Measurements from ENCODE around the gene GCNT2.

Gene GCNT2

DNA sequence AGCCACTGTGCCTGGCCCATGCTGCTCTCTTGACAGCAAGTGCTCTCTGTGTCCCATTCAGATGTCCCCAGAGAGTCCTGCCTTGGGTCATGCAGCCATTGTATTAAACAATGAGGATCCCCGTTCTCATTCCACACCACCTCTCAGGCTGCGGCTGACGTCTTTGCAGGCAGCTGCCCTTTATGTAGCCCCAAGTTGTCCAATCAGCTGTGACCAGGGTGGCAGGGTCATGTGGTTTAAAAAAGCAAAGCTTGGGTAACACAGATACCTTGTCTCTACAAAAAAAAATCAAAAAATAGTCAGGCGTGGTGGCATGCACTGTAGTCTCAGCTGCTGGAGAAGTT is 13.2 kb downstream of the GCNT2 start:
- TF ChIP-seq POLR2A (IDR thresholded peaks at IDR 0.05; ENCODE audit: low read depth, low read length), result peak; percentile 34; the same call in 1 of the 2 replicates
- no peak for TF ChIP-seq TAF1 (IDR thresholded peaks at IDR 0.05; ENCODE audit: borderline replicate concordance, low read depth, low read length)
- DNase-seq (ENCODE audit: insufficient read length), result no peak
- FAIRE-seq, result peak; percentile 56

DNA sequence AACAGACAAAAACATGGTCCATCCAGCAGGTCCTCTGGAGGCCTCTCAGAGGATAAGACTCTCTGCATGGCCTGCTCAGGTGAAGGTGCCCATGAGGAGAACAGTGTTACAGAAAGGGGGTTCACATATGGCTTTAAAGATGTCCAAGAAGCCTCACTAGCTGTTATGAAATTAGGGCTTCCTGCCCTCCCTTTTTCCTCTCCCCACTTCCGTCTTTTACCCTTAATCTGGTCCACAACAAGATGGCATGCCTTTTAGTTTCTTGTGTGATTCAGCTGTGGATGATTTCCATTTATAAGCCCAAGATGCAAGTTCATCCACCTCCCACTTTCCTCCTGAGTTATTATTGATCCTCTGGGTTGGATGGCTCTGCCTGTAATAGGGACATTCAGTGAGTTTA is 14.0 kb downstream of the GCNT2 start:
- TF ChIP-seq TAF1 (IDR thresholded peaks at IDR 0.05; ENCODE audit: borderline replicate concordance, low read depth, low read length) (no peak), POLR2AphosphoS5 (IDR thresholded peaks at IDR 0.05; ENCODE audit: low read depth, low read length) (no peak), POLR2A (IDR thresholded peaks at IDR 0.05; ENCODE audit: low read depth, low read length) (no peak)
- FAIRE-seq (peak; percentile 80), DNase-seq (ENCODE audit: insufficient read length) (no peak)

DNA sequence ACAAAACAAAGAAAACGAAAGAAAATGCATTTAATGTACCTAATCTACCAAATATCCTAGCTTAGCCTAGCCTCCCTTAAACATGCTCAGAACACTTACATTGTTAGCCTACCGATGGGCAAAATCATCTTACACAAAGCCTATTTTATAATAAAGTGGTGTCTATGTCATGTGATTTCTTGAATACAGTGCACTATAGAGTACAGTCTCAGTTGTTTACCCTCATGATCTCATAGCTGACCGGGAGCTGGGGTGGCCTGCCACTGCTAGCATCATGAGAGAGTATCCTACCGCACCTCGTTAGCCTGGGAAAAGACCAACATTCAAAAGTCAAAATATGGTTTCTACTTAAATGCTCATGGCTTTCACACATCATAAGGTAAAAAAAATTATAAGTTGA is 16.6 kb downstream of the GCNT2 start:
- FAIRE-seq (no peak), DNase-seq (ENCODE audit: insufficient read length) (no peak)
- no peak for TF ChIP-seq POLR2AphosphoS5 (IDR thresholded peaks at IDR 0.05; ENCODE audit: low read depth, low read length)

DNA sequence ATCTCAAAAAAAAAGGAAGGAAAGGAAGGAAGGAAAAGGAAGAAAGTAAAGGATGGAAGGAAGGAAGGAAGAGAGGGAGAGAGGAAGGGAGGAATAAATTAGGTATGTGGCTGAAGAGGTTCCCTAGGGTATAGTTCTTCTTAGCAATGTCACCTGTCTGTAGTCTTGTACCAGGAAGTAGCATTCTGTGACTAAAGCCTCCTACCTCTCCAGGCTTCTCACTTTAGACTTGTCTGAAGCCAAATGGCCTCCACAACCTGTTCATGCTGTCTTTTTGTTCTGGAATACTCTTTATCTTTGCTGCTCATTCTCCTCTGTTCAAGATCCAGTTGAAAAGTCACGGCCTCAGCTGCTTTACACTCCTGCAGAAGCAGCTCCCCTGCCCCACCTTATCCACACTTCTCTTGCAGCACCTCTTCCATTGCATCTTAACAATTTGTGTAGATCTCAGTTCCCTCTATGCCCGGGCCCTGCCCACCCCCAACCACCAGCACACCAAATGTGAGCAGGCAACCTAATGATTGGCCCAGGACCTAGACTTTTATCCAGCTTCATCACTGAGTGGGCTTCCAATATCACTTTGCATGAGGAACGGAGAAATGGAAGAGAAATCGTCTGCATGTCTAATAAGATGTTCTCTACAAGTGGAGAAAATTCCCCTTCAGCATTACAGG is 19.1 kb downstream of the GCNT2 start:
- TF ChIP-seq POLR2A (IDR thresholded peaks at IDR 0.05; ENCODE audit: low read depth, low read length) (no peak), TAF1 (IDR thresholded peaks at IDR 0.05; ENCODE audit: borderline replicate concordance, low read depth, low read length) (no peak), POLR2AphosphoS5 (IDR thresholded peaks at IDR 0.05; ENCODE audit: low read depth, low read length) (no peak)
- FAIRE-seq (peak; percentile 81), DNase-seq (ENCODE audit: insufficient read length) (no peak)

DNA sequence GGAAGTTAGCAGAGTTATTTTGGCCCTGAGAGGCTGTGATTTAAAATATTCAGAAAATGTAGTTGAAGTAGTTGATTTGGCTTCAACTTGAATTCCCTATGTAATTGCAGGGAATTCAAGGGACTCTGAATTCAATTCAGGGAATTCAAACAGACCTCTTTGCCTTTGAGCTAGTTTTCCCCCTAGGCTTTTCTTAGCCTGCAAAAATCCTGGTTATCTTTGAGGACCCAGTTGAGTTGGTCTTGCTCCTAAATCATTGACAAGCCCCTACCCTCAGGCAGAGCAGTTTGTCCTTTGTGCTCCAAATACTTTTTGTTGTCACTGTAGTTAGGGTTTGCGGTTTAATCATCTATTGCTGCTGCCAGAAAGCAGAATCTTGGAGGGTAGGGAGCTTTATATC is 20.4 kb downstream of the GCNT2 start:
- DNase-seq (ENCODE audit: insufficient read length) (no peak), FAIRE-seq (no peak)
- TF ChIP-seq TAF1 (IDR thresholded peaks at IDR 0.05; ENCODE audit: borderline replicate concordance, low read depth, low read length) (no peak), POLR2AphosphoS5 (IDR thresholded peaks at IDR 0.05; ENCODE audit: low read depth, low read length) (no peak), POLR2A (IDR thresholded peaks at IDR 0.05; ENCODE audit: low read depth, low read length) (no peak)

DNA sequence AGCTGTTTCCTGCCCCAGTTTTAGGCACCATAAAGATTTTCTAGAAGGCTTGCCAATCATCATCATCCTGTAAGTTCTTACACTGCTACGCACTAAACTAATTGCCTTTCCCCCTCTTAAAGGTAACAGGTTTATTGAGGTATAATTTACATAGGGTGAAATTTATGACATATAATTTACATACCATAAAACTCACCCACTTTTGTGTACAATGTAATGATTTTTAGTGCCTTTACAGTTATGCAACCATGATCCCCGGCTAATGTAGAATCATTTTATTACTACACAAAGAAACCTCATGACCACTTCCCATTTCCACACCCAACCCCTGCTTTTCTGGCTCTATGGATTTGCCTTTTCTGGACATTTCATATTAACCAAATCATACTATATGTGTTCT is 21.1 kb downstream of the GCNT2 start:
- TF ChIP-seq POLR2A (IDR thresholded peaks at IDR 0.05; ENCODE audit: low read depth, low read length), result no peak
- no peak for TF ChIP-seq TAF1 (IDR thresholded peaks at IDR 0.05; ENCODE audit: borderline replicate concordance, low read depth, low read length)
- TF ChIP-seq POLR2AphosphoS5 (IDR thresholded peaks at IDR 0.05; ENCODE audit: low read depth, low read length), result no peak
- no peak for FAIRE-seq
- DNase-seq (ENCODE audit: insufficient read length), result no peak

DNA sequence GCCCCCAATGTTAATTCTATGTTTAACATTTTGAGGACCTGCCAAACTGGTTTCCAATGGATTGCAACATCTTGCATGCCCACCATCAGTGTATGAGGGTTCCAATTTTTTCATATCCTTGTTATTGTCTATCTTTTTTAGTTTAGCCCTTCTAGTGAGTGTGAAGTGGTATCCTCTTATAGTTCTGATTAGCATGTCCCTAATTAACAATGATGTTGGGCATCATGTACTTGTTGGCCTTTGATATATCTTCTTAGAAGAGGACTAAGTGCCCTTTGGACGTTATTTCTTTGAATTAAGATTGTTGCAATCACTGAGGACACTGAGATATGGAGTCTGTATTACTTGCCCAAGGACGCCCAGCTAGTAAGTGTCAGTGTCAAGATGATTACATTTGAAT is 22.3 kb downstream of the GCNT2 start:
- no peak for TF ChIP-seq POLR2AphosphoS5 (IDR thresholded peaks at IDR 0.05; ENCODE audit: low read depth, low read length)
- TF ChIP-seq POLR2A (IDR thresholded peaks at IDR 0.05; ENCODE audit: low read depth, low read length), result no peak
- no peak for TF ChIP-seq TAF1 (IDR thresholded peaks at IDR 0.05; ENCODE audit: borderline replicate concordance, low read depth, low read length)
- no peak for DNase-seq (ENCODE audit: insufficient read length)
- FAIRE-seq, result no peak

DNA sequence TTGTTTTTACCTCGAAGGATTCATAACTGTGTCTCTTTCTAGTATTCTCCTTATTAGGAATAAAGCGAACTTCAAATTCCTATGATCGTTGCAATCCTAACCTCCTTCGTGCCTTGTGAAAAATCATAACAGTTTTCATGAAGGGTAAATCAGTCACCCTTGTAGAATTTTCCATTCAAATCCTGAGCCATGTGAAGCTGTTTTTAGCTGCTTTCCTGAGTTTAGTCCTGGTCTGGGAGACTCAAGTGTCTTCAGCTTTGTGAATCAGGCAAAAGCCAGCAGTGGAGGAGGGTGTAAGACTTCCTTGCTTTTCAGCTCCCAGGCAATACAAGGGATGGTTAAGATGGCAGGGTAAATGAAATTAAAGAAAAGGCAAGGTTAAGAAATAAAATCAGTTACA is 24.3 kb downstream of the GCNT2 start:
- DNase-seq (ENCODE audit: insufficient read length), result no peak
- no peak for FAIRE-seq
- TF ChIP-seq POLR2AphosphoS5 (IDR thresholded peaks at IDR 0.05; ENCODE audit: low read depth, low read length), result no peak
- TF ChIP-seq TAF1 (IDR thresholded peaks at IDR 0.05; ENCODE audit: borderline replicate concordance, low read depth, low read length), result no peak
- TF ChIP-seq POLR2A (IDR thresholded peaks at IDR 0.05; ENCODE audit: low read depth, low read length), result no peak

DNA sequence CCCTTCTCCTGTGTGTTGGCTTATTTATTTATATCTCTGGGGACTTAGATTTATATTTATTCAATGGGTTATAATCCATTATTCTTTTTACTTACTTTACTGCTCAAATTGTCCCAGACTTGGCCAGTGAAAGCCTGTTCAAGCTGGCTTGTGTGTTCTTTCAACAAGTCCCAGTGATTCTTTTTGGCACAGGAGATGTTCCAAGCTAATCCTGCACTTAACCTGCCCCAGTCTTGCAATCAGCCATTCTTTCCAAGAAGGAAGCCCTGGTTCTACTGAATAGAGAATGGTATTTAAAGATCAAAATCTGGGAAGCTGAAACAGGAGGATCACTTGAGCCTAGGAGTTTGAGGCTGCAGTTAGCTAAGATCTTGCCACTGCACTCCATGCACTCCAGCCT is 26.7 kb downstream of the GCNT2 start:
- no peak for FAIRE-seq
- no peak for DNase-seq (ENCODE audit: insufficient read length)
- TF ChIP-seq POLR2A (IDR thresholded peaks at IDR 0.05; ENCODE audit: low read depth, low read length), result no peak
- no peak for TF ChIP-seq TAF1 (IDR thresholded peaks at IDR 0.05; ENCODE audit: borderline replicate concordance, low read depth, low read length)
- no peak for TF ChIP-seq POLR2AphosphoS5 (IDR thresholded peaks at IDR 0.05; ENCODE audit: low read depth, low read length)

DNA sequence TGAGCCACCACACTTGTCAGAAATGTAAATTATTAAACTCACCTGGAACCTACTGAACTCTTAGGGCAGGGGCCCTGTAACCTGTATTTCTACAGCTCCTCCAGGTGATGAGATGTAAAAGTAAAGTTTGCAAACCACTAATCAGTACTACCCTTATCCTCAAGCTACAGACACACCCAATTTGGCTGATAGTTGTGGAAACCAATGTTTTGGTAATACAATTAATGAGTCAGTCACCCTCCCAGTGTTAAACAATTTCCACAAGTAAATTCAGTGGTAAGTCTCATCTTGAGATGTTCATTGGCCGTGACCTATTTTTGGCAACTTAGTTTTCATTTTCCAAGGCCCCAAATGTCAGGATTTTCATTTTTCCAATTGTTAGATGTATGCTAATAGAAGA is 29.6 kb downstream of the GCNT2 start:
- TF ChIP-seq POLR2AphosphoS5 (IDR thresholded peaks at IDR 0.05; ENCODE audit: low read depth, low read length), result no peak
- TF ChIP-seq POLR2A (IDR thresholded peaks at IDR 0.05; ENCODE audit: low read depth, low read length), result no peak
- no peak for TF ChIP-seq TAF1 (IDR thresholded peaks at IDR 0.05; ENCODE audit: borderline replicate concordance, low read depth, low read length)
- DNase-seq (ENCODE audit: insufficient read length) (no peak), FAIRE-seq (no peak)

DNA sequence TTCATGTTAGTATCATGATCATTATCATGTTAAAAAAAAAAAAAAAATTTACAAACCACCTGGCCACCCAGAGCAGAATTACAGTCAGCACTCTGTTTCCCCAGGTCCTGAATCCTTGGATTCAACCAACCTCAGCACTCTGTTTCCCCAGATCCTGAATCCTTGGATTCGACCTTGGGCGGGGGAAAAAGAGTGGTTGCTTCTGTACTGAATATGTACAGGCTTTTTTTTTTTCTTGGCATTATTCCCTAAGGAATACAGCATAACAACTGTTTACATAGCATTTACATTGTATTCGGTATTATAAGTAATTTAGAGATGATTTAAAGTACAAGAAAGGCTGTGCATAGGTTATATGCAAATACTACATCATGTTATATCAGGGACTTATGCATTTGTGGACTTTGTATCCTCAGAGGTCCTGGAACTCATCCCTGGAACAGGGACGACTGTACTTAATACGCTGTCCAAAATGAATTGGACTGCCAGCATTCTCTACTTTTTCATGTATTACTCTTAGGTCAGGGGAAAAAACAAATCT is 31.2 kb downstream of the GCNT2 start:
- FAIRE-seq, result no peak

DNA sequence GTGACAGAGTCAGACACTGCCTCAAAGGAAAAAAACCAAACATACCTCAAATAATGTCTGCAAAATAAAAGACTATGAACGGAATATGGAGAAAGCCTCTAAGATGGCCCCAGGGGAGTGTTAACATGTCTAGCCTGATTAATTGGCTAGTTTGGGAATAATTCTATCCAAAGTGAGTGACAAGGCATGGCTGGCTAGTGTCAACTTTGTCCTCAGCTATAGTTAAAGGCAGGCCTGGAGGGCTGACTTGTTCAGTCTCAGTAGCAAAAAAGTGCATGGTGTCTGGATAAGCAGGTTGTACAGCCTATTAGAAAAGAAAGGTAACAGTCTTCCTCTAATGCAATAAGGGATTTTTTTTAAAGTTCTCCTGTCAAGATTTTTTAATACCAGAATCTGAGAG is 32.7 kb downstream of the GCNT2 start:
- DNase-seq (ENCODE audit: insufficient read length) (no peak), FAIRE-seq (no peak)
- no peak for TF ChIP-seq TAF1 (IDR thresholded peaks at IDR 0.05; ENCODE audit: borderline replicate concordance, low read depth, low read length)
- no peak for TF ChIP-seq POLR2A (IDR thresholded peaks at IDR 0.05; ENCODE audit: low read depth, low read length)
- no peak for TF ChIP-seq POLR2AphosphoS5 (IDR thresholded peaks at IDR 0.05; ENCODE audit: low read depth, low read length)

More for the DNA sequence above, 31.2 kb downstream of the GCNT2 start:
- DNase-seq (ENCODE audit: insufficient read length), result no peak
- TF ChIP-seq POLR2AphosphoS5 (IDR thresholded peaks at IDR 0.05; ENCODE audit: low read depth, low read length), result no peak
- TF ChIP-seq POLR2A (IDR thresholded peaks at IDR 0.05; ENCODE audit: low read depth, low read length), result no peak

DNA sequence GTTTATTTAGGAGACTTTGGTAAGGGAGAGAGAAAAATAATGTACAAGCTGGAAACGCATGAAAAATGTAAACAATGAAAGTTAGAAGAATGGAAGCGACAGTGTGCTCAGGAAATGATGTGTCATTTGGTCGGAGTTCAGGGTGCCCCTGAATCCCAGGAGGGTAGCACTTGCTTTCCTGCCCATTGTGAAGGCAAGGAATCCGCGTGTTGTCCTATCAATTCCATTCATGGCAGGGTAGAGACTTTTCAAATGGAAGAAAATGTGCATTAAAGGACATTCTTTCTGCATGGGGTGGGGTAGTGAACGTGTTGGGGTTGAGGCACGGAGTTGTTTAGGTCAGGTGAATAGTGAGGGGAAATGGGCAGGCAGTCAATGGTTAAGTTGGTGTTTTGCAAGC is 33.7 kb downstream of the GCNT2 start:
- DNase-seq (ENCODE audit: insufficient read length) (no peak), FAIRE-seq (no peak)
- TF ChIP-seq POLR2AphosphoS5 (IDR thresholded peaks at IDR 0.05; ENCODE audit: low read depth, low read length) (no peak), POLR2A (IDR thresholded peaks at IDR 0.05; ENCODE audit: low read depth, low read length) (no peak), TAF1 (IDR thresholded peaks at IDR 0.05; ENCODE audit: borderline replicate concordance, low read depth, low read length) (no peak)
